Activated CD8-positive, alpha-beta T cell treated with anti-CD3 and anti-CD28 coated beads for 36 hours (primary cell): ENCODE data around the gene PPP2R5D. TPM values are rescaled to one million over a fixed set of nuclear protein-coding genes. Genes with fewer than 3 reads are reported as not detected.
A peak's percentile ranks its signal among the peaks of the same experiment; 100 is the strongest.

Source experiments
- ATAC-seq: fragments of 200-7000 bp; cut with Tn5 transposase; one replicate; pipeline ENCODE4 v1.10.0; 2021; ENCODE audit warnings: mild to moderate bottlenecking, moderate library complexity
- CTCF ChIA-PET: fragments of 350-600 bp; sonication (Branson Sonifier 250); formaldehyde crosslinking; loops from one replicate; lab custom pipeline; 2021; ENCODE audit warnings: antibody characterized with exemption; lab: Charles Lee
- POLR2A ChIA-PET: fragments of 350-600 bp; sonication (Branson Sonifier 250); formaldehyde crosslinking; loops from one replicate; lab custom pipeline; 2021; ENCODE audit warnings: antibody characterized with exemption; lab: Charles Lee
- DNase-seq: peaks from one replicate; pipeline ENCODE4 v3.0.0-alpha.2; 2020
- H3K27ac Mint-ChIP-seq: one replicate; pipeline ENCODE4 v1.8.0; 2021; ENCODE audit warnings: mild to moderate bottlenecking, mixed read lengths
- H3K27me3 Mint-ChIP-seq: one replicate; pipeline ENCODE4 v1.8.0; 2021; ENCODE audit warnings: mixed read lengths
- H3K36me3 Mint-ChIP-seq: one replicate; pipeline ENCODE4 v1.8.0; 2021; ENCODE audit warnings: low read depth, mixed read lengths
- H3K4me1 Mint-ChIP-seq: one replicate; pipeline ENCODE4 v1.8.0; 2021; ENCODE audit warnings: low read depth, mixed read lengths
- H3K4me3 Mint-ChIP-seq: one replicate; pipeline ENCODE4 v1.8.0; 2021; ENCODE audit warnings: mild to moderate bottlenecking, moderate library complexity, mixed read lengths
- H3K9me3 Mint-ChIP-seq: one replicate; pipeline ENCODE4 v1.8.0; 2021; ENCODE audit warnings: mixed read lengths
- CTCF ChIP-seq: fragments of 200-600 bp; IDR thresholded peaks from one replicate; pipeline ENCODE4 v1.8.0; 2022; ENCODE audit warnings: antibody characterized with exemption, mild to moderate bottlenecking
- intact Hi-C: fragments of 100-400 bp; cut with micrococcal nuclease; formaldehyde crosslinking; loops from one replicate; pipeline ENCODE4 v1.10.0; 2022
- total RNA-seq, 2 experiments: library from RNA; stranded (reverse); gene quantifications; one replicate each; pipeline ENCODE4 v1.2.3, GENCODE V29; 2021

PPP2R5D gene
- total RNA-seq, 2 experiments from 2014 or later: 41.6 to 47.5 TPM

- Mint-ChIP-seq H3K27me3 (no peaks in the 10 kb centered on the region), H3K4me1 (peaks cover 32% of the 10 kb centered on the region), H3K4me3 (peak within 1 kb of the TSS; percentile 85), H3K27ac (peak within 1 kb of the TSS; percentile 85), H3K36me3 (peaks cover 44% of the 10 kb centered on the region), H3K9me3 (no peaks in the 10 kb centered on the region)
- no peak for TF ChIP-seq CTCF
- peak; percentile 73 for DNase-seq
- intact Hi-C loops: no loop called here
- ChIA-PET CTCF (interaction anchor here (0.8 to 2.7 kb wide), 12 partner anchors 13 to 208 kb away, joined by 3 to 12 read pairs (median 4); partner anchors contain the start of genes CUL7 and DNPH1), POLR2A (interaction anchor here (0.6 to 2.8 kb wide), 8 partner anchors 9 to 122 kb away, joined by 3 to 9 read pairs (median 6); partner anchors contain the start of genes CNPY3, CUL7, PEX6 and PPP2R5D)
- peak; percentile 85 for ATAC-seq
These were observed 37.1 kb downstream of the PPP2R5D start, which contains the start of gene RRP36 for GRCh38 chr6:43021270-43022047. Gene RRP36, plus strand, starts transcription at chr6:43021623. Its CDS starts 32 bp downstream, at chr6:43021655.

- DNase-seq: no peak
- Mint-ChIP-seq H3K4me3 (peak overlapping the region; percentile 0), H3K27ac (peak overlapping the region; percentile 77), H3K36me3 (peaks cover 43% of the 10 kb centered on the region), H3K9me3 (no peaks in the 10 kb centered on the region), H3K4me1 (peaks cover 22% of the 10 kb centered on the region), H3K27me3 (no peaks in the 10 kb centered on the region)
- intact Hi-C loops: no loop called here
- no peak for ATAC-seq
- ChIA-PET CTCF (interaction anchor here (1.0 kb wide), 1 partner anchor 119 kb away, joined by 3 read pairs; no protein-coding TSS in a partner anchor), POLR2A (interaction anchor here (0.8 to 1.9 kb wide), 2 partner anchors 10 to 199 kb away, joined by 3 to 9 read pairs; partner anchors contain the start of gene KLHDC3)
- TF ChIP-seq CTCF: no peak
These were observed 40.1 kb downstream of the PPP2R5D start for GRCh38 chr6:43024436-43024835.

DNA sequence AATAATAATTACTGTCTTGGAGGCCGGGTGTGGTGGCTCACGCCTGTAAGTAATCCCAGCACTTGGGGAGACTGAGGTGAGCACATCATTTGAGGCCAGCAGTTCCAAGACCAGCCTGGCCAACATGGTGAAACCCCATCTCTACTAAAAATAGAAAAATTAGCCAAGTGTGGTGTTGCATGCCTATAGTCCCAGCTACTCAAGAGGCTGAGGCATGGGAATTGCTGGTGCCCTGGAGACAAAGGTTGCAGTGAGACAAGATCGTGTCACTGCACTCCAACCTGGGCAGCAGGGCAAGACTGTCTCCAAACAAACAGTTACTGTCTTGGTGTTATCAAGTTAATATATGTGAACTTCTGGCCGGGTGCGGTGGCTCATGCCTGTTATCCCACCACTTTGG, 42.0 kb downstream of the PPP2R5D start:
- intact Hi-C loops: no loop called here
- no peaks in the 10 kb centered on the region for H3K27me3 Mint-ChIP-seq
- no peak overlapping the region for H3K4me3 Mint-ChIP-seq
- no peak for ATAC-seq
- H3K4me1 Mint-ChIP-seq: peaks cover 14% of the 10 kb centered on the region
- ChIA-PET CTCF (interaction anchor here (1.8 kb wide), 1 partner anchor 117 kb away, joined by 5 read pairs; no protein-coding TSS in a partner anchor), POLR2A (no interaction called here)
- H3K9me3 Mint-ChIP-seq: no peaks in the 10 kb centered on the region
- no peak for DNase-seq
- H3K36me3 Mint-ChIP-seq: peaks cover 46% of the 10 kb centered on the region
- TF ChIP-seq CTCF: no peak
- H3K27ac Mint-ChIP-seq: no peak overlapping the region

- Mint-ChIP-seq H3K9me3 (no peaks in the 10 kb centered on the region), H3K27ac (no peak overlapping the region), H3K4me3 (no peak overlapping the region), H3K4me1 (peaks cover 13% of the 10 kb centered on the region), H3K27me3 (no peaks in the 10 kb centered on the region), H3K36me3 (peaks cover 56% of the 10 kb centered on the region)
- TF ChIP-seq CTCF: no peak
- intact Hi-C loops: no loop called here
- CTCF ChIA-PET: interaction anchor here (0.8 to 1.4 kb wide), 3 partner anchors 14 to 128 kb away, joined by 3 to 4 read pairs (median 3); no protein-coding TSS in a partner anchor
- POLR2A ChIA-PET: interaction anchor here (0.6 to 1.3 kb wide), 2 partner anchors 14 to 111 kb away, joined by 3 to 5 read pairs; partner anchors contain the start of gene KLHDC3
- no peak for ATAC-seq
- DNase-seq: no peak
These were observed 44.8 kb downstream of the PPP2R5D start for GRCh38 chr6:43029120-43029519.

- H3K9me3 Mint-ChIP-seq: no peaks in the 10 kb centered on the region
- CTCF ChIA-PET: no interaction called here
These were observed 48.0 kb downstream of the PPP2R5D start for GRCh38 chr6:43032326-43032725.

More at GRCh38 chr6:43032326-43032725, 48.0 kb downstream of the PPP2R5D start:
- Mint-ChIP-seq H3K4me3 (no peak overlapping the region), H3K4me1 (peaks cover 4% of the 10 kb centered on the region), H3K36me3 (peaks cover 37% of the 10 kb centered on the region), H3K27me3 (no peaks in the 10 kb centered on the region), H3K27ac (no peak overlapping the region)
- POLR2A ChIA-PET: interaction anchor here (0.6 to 2.2 kb wide), 4 partner anchors 11 to 772 kb away, joined by 3 to 8 read pairs (median 3); partner anchors contain the start of gene RRP36
- intact Hi-C loops: no loop called here
- no peak for TF ChIP-seq CTCF
- DNase-seq (no peak), ATAC-seq (no peak)
